AG04450 (cell line): Measurements from ENCODE around the gene AKAP10. TPM values are rescaled to one million over a fixed set of nuclear protein-coding genes. Genes with fewer than 3 reads are reported as not detected.
"Not testable (repeated sequence)": the region's sequence is repeated elsewhere in the genome, so short reads cannot be mapped to it uniquely, and the experiment has no call there.

Experiments
- CTCF ChIA-PET: fragments of 300-600, 350-600 bp; formaldehyde crosslinking; extraction: SDS; loops from one replicate; lab custom pipeline; 2022; ENCODE audit warnings: antibody characterized with exemption, inconsistent platforms; lab: Charles Lee
- POLR2A ChIA-PET: fragments of 350-600 bp; formaldehyde crosslinking; extraction: SDS; loops from one replicate; lab custom pipeline; 2021; ENCODE audit warnings: antibody characterized with exemption, inconsistent platforms; lab: Yijun Ruan, JAX
- DNase-seq: peaks from one replicate; pipeline ENCODE4 v3.0.0-alpha.2; 2011; ENCODE audit warnings: low read depth, low spot score
- H3K27ac ChIP-seq: one replicate; pipeline ENCODE4 v1.5.1; 2012; ENCODE audit warnings: low read depth, low read length, control low read depth
- H3K27me3 ChIP-seq: one replicate; pipeline ENCODE4 v1.6.0; 2012; ENCODE audit warnings: low read length; ENCODE audit not compliant: control insufficient read depth, insufficient read depth
- H3K4me3 ChIP-seq: 2 replicates; pipeline ENCODE4 v1.5.1; 2011; ENCODE audit warnings: mild to moderate bottlenecking, low read depth, low read length, control low read depth
- H3K9me3 ChIP-seq: 2 replicates; pipeline ENCODE4 v1.5.1; 2012; ENCODE audit warnings: low read length; ENCODE audit not compliant: control insufficient read depth, insufficient read depth
- CTCF ChIP-seq: IDR thresholded peaks from 2 replicates; pipeline ENCODE4 v1.5.1; 2011; ENCODE audit warnings: low read depth, low read length, control low read depth, inconsistent platforms
- polyA plus RNA-seq: library from polyadenylated mRNA; depleted of rRNA; stranded (reverse); fragments of >200 nt; gene quantifications from 2 replicates; pipeline ENCODE4 v1.2.3, GENCODE V29; 2011

The AKAP10 gene
- polyA plus RNA-seq, 1 experiment = 33.2 TPM

GRCh38 chr17:19897090-19897837 lies 80.4 kb downstream of the AKAP10 start:
- no peak for DNase-seq
- peak overlapping the region; percentile 79 for H3K27ac ChIP-seq
- ChIA-PET CTCF (no interaction called here), POLR2A (interaction anchor here (0.8 kb wide), 1 partner anchor 169 kb away, joined by 3 read pairs; no protein-coding TSS in a partner anchor)
- H3K4me3 ChIP-seq = no peak overlapping the region
- no peaks in the 10 kb centered on the region for H3K27me3 ChIP-seq
- no peaks in the 10 kb centered on the region for H3K9me3 ChIP-seq
- no peak for TF ChIP-seq CTCF

- ChIA-PET CTCF (no interaction called here), POLR2A (no interaction called here)
- Histone ChIP-seq H3K27me3 (no peaks in the 10 kb centered on the region), H3K4me3 (no peak overlapping the region), H3K27ac (no peak overlapping the region), H3K9me3 (no peaks in the 10 kb centered on the region)
- no peak for DNase-seq
- no peak for TF ChIP-seq CTCF
Observed at GRCh38 chr17:19896679-19897078, 80.9 kb downstream of the AKAP10 start.

GRCh38 chr17:19890554-19890953 lies 87.1 kb downstream of the AKAP10 start:
- H3K27me3 ChIP-seq, CTCF ChIA-PET, H3K4me3 ChIP-seq, H3K9me3 ChIP-seq, POLR2A ChIA-PET, DNase-seq, H3K27ac ChIP-seq: not testable (repeated sequence)

GRCh38 chr17:19890001-19890400 lies 87.6 kb downstream of the AKAP10 start:
- H3K4me3 ChIP-seq, POLR2A ChIA-PET, H3K27me3 ChIP-seq, H3K27ac ChIP-seq, H3K9me3 ChIP-seq, DNase-seq, CTCF ChIA-PET: not testable (repeated sequence)

GRCh38 chr17:19886116-19886515 lies 91.5 kb downstream of the AKAP10 start:
- Histone ChIP-seq H3K27ac (no peak overlapping the region), H3K9me3 (no peaks in the 10 kb centered on the region), H3K4me3 (no peak overlapping the region), H3K27me3 (no peaks in the 10 kb centered on the region)
- DNase-seq = no peak
- ChIA-PET POLR2A (no interaction called here), CTCF (no interaction called here)
- no peak for TF ChIP-seq CTCF

- POLR2A ChIA-PET = interaction anchor here (0.7 kb wide), 1 partner anchor 17 kb away, joined by 8 read pairs; no protein-coding TSS in a partner anchor
Observed at GRCh38 chr17:19883537-19884215, 94.0 kb downstream of the AKAP10 start.

More at GRCh38 chr17:19883537-19884215, 94.0 kb downstream of the AKAP10 start:
- TF ChIP-seq CTCF = no peak
- CTCF ChIA-PET = no interaction called here
- Histone ChIP-seq H3K9me3 (no peaks in the 10 kb centered on the region), H3K27ac (peak overlapping the region; percentile 39), H3K27me3 (peaks cover 7% of the 10 kb centered on the region), H3K4me3 (no peak overlapping the region)
- DNase-seq = no peak
